Colonic mucosa (tissue), 4 donors: Measurements from ENCODE around the gene ICAM1. TPM values are rescaled to one million over a fixed set of nuclear protein-coding genes. Genes with fewer than 3 reads are reported as not detected.
A peak's percentile ranks its signal among the peaks of the same experiment; 100 is the strongest.

Experiments used
- DNase-seq: peaks from one replicate; pipeline ENCODE4 v3.0.0-alpha.2; 2020
- H3K27ac ChIP-seq: fragments of 200-600 bp; one replicate; pipeline ENCODE4 v1.8.0; 2021
- H3K27me3 ChIP-seq: fragments of 200-600 bp; one replicate; pipeline ENCODE4 v1.8.0; 2021
- H3K36me3 ChIP-seq: fragments of 200-600 bp; one replicate; pipeline ENCODE4 v1.8.0; 2021
- H3K4me1 ChIP-seq: fragments of 200-600 bp; one replicate; pipeline ENCODE4 v1.8.0; 2021; ENCODE audit warnings: mild to moderate bottlenecking
- H3K4me3 ChIP-seq: fragments of 200-600 bp; one replicate; pipeline ENCODE4 v1.8.0; 2021
- H3K9ac ChIP-seq, 2 donors: one replicate each; pipeline ENCODE4 v1.7.0; 2013; ENCODE audit warnings: control low read depth in 2 of 2, low read depth in 2 of 2, low read length in 2 of 2
- H3K9me3 ChIP-seq: fragments of 200-600 bp; one replicate; pipeline ENCODE4 v1.8.0; 2021
- CTCF ChIP-seq: fragments of 200-600 bp; IDR thresholded peaks from one replicate; pipeline ENCODE4 v1.8.0; 2022; ENCODE audit warnings: antibody characterized with exemption, mild to moderate bottlenecking
- intact Hi-C: fragments of 100-400 bp; cut with DNase I; formaldehyde crosslinking; loops from one replicate; pipeline ENCODE4 v1.14.1; 2022
- total RNA-seq, 2 donors: library from RNA; stranded (reverse); fragmentation: NEBNext Ultra II Directional in 1 of 2; extraction: Animal tissue kit (Norgen Biotek cat#: 25700) in 1 of 2; gene quantifications; one replicate each; pipeline ENCODE4 v1.2.1, GENCODE V29; 2021
- donor health status: healthy.
- donor health status: DM: no; HTN: no; CAD: no.
- donor health status: DM: no; HTN: no; CAD: no.

Gene ICAM1
- total RNA-seq, 2 donors from 2014 or later, result 3.5 to 13.1 TPM

- H3K36me3 ChIP-seq, result no peaks in the 10 kb centered on the region
- DNase-seq, result peak; percentile 58
- no peaks in the 10 kb centered on the region for H3K9me3 ChIP-seq
- no peak for TF ChIP-seq CTCF
- H3K27ac ChIP-seq, result peak overlapping the region; percentile 70
- H3K4me3 ChIP-seq, result no peak overlapping the region
- H3K4me1 ChIP-seq, result no peaks in the 10 kb centered on the region
- no peaks in the 10 kb centered on the region for H3K27me3 ChIP-seq
- intact Hi-C loops, result no loop called here
- H3K9ac ChIP-seq, result no peak overlapping the region
Measured at GRCh38 chr19:10226376-10227025, 44.4 kb upstream of the ICAM1 start.

GRCh38 chr19:10227026-10227971 is 43.6 kb upstream of the ICAM1 start:
- intact Hi-C loops, result no loop called here
- Histone ChIP-seq H3K4me3 (no peak overlapping the region), H3K27me3 (no peaks in the 10 kb centered on the region), H3K4me1 (no peaks in the 10 kb centered on the region), H3K9me3 (no peaks in the 10 kb centered on the region), H3K9ac (peak overlapping the region in 1 of 2 donors; percentile 26), H3K27ac (peak overlapping the region; percentile 70), H3K36me3 (no peaks in the 10 kb centered on the region)
- TF ChIP-seq CTCF, result no peak
- no peak for DNase-seq

- TF ChIP-seq CTCF, result no peak
- Histone ChIP-seq H3K27ac (peak overlapping the region; percentile 1), H3K27me3 (no peaks in the 10 kb centered on the region), H3K36me3 (no peaks in the 10 kb centered on the region), H3K9me3 (no peaks in the 10 kb centered on the region), H3K4me1 (no peaks in the 10 kb centered on the region), H3K9ac (peak overlapping the region in 1 of 2 donors; percentile 12), H3K4me3 (no peak overlapping the region)
- DNase-seq, result no peak
- intact Hi-C loops, result no loop called here
Measured at GRCh38 chr19:10228393-10228792, 42.5 kb upstream of the ICAM1 start.

- H3K4me3 ChIP-seq, result no peak overlapping the region
- DNase-seq, result peak; percentile 51
- H3K36me3 ChIP-seq, result no peaks in the 10 kb centered on the region
- intact Hi-C loops, result no loop called here
- H3K4me1 ChIP-seq, result no peaks in the 10 kb centered on the region
- peak; percentile 33 for TF ChIP-seq CTCF
- H3K27me3 ChIP-seq, result no peaks in the 10 kb centered on the region
- peak overlapping the region; percentile 1 for H3K27ac ChIP-seq
- no peak overlapping the region for H3K9ac ChIP-seq
- H3K9me3 ChIP-seq, result no peaks in the 10 kb centered on the region
Measured at GRCh38 chr19:10228920-10229319, 42.0 kb upstream of the ICAM1 start.

GRCh38 chr19:10230173-10230860 is 40.6 kb upstream of the ICAM1 start:
- H3K9ac ChIP-seq, result peak overlapping the region; percentile 91 to 99
- H3K36me3 ChIP-seq, result no peaks in the 10 kb centered on the region
- no peaks in the 10 kb centered on the region for H3K9me3 ChIP-seq
- peak overlapping the region; percentile 71 for H3K4me3 ChIP-seq
- intact Hi-C loops, result no loop called here
- H3K27ac ChIP-seq, result peak overlapping the region; percentile 78
- no peak for TF ChIP-seq CTCF
- no peaks in the 10 kb centered on the region for H3K27me3 ChIP-seq
- DNase-seq, result peak; percentile 67
- no peaks in the 10 kb centered on the region for H3K4me1 ChIP-seq
